NT2/D1 (cell line): ENCODE data around the gene YPEL5.

Experiments used
- DNase-seq: peaks from one replicate; pipeline ENCODE4 v3.0.0-alpha.2; 2011; ENCODE audit warnings: low read depth, low spot score
- H3K27me3 ChIP-seq: 2 replicates; pipeline ENCODE4 v1.6.0; 2011; ENCODE audit warnings: mild to moderate bottlenecking; ENCODE audit not compliant: insufficient read length, insufficient read depth
- H3K36me3 ChIP-seq: 2 replicates; pipeline ENCODE4 v1.6.1; 2011; ENCODE audit warnings: mild to moderate bottlenecking, low read length, mixed read lengths; ENCODE audit not compliant: insufficient read depth, insufficient read length
- H3K4me1 ChIP-seq: 2 replicates; pipeline ENCODE4 v1.5.1; 2011; ENCODE audit not compliant: insufficient read depth, insufficient read length
- H3K4me3 ChIP-seq: 2 replicates; pipeline ENCODE4 v1.5.1; 2011; ENCODE audit warnings: low read depth; ENCODE audit not compliant: insufficient read length
- H3K9ac ChIP-seq: 2 replicates; pipeline ENCODE4 v1.6.0; 2011; ENCODE audit warnings: low read depth; ENCODE audit not compliant: insufficient read length
- H3K9me3 ChIP-seq: 2 replicates; pipeline ENCODE4 v1.5.1; 2011; ENCODE audit warnings: mild to moderate bottlenecking, low read length; ENCODE audit not compliant: insufficient read depth
- SUZ12 ChIP-seq: IDR thresholded peaks from 2 replicates; pipeline ENCODE4 v1.6.1; 2011; ENCODE audit not compliant: insufficient read length, insufficient read depth; ENCODE audit errors: extremely low read depth
- YY1 ChIP-seq: IDR thresholded peaks from 2 replicates; pipeline ENCODE4 v1.6.1; 2011; ENCODE audit not compliant: insufficient read length, insufficient read depth
- ZNF274 ChIP-seq: IDR thresholded peaks from 2 replicates; pipeline ENCODE4 v1.6.1; 2011; ENCODE audit warnings: mild to moderate bottlenecking, low read depth, low read length

The YPEL5 gene

GRCh38 chr2:30157616-30158015 lies 10.8 kb downstream of the YPEL5 start:
- Histone ChIP-seq H3K9me3 (no peaks in the 10 kb centered on the region), H3K36me3 (peaks cover 38% of the 10 kb centered on the region), H3K4me3 (no peak overlapping the region), H3K9ac (no peak overlapping the region), H3K27me3 (no peaks in the 10 kb centered on the region), H3K4me1 (no peaks in the 10 kb centered on the region)
- no peak for TF ChIP-seq YY1
- no peak for TF ChIP-seq SUZ12
- no peak for TF ChIP-seq ZNF274
- no peak for DNase-seq

GRCh38 chr2:30159766-30160165 lies 13.0 kb downstream of the YPEL5 start:
- DNase-seq, result no peak
- no peak for TF ChIP-seq SUZ12
- no peak for TF ChIP-seq YY1
- TF ChIP-seq ZNF274, result no peak
- Histone ChIP-seq H3K36me3 (peaks cover 32% of the 10 kb centered on the region), H3K9me3 (no peaks in the 10 kb centered on the region), H3K4me3 (no peak overlapping the region), H3K27me3 (no peaks in the 10 kb centered on the region), H3K4me1 (no peaks in the 10 kb centered on the region), H3K9ac (no peak overlapping the region)

DNA sequence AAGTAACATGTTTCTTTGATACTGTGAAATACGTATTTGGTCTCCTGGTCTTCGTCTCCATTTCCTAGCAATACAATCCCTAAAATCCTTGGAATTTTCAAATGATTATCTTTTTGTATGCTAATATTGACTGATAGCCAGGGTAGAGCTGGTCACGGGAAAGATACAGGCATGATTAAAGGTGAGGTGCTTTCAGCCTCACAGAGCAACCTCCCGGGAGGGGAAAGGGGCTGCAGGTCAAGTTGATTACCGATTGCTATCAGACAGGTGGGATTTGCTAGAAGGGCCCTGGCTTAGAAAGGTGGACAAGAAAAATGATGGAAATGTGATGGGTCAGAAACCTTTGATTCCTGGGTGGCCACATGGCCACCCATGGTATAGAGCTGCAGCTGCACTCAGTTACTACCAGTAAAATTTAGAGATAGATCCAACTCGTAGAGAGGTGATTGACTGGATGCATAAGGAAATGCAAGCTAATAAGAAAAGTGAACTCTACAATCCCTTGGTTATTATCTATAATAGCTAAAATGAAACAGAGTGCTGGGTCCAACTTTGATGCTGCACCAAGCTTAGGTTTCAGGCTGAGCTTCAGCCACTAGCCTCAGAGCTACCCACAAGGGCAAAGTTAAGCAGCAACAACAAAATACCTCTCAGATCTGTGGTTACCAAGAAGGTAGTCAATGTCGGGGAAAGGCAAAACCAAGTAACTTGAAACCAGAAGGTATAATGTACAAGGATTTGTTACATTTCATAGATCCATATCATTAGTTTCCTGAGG lies 15.3 kb downstream of the YPEL5 start:
- Histone ChIP-seq H3K27me3 (no peaks in the 10 kb centered on the region), H3K4me3 (no peak overlapping the region), H3K4me1 (no peaks in the 10 kb centered on the region), H3K9ac (no peak overlapping the region), H3K9me3 (no peaks in the 10 kb centered on the region), H3K36me3 (peaks cover 27% of the 10 kb centered on the region)
- no peak for DNase-seq
- TF ChIP-seq SUZ12 (no peak), YY1 (no peak), ZNF274 (no peak)

- no peaks in the 10 kb centered on the region for H3K9me3 ChIP-seq
- no peaks in the 10 kb centered on the region for H3K27me3 ChIP-seq
- no peaks in the 10 kb centered on the region for H3K4me1 ChIP-seq
- no peak for TF ChIP-seq YY1
- TF ChIP-seq SUZ12, result no peak
- H3K9ac ChIP-seq, result no peak overlapping the region
- peaks cover 20% of the 10 kb centered on the region for H3K36me3 ChIP-seq
- DNase-seq, result no peak
- no peak overlapping the region for H3K4me3 ChIP-seq
These were observed 16.0 kb downstream of the YPEL5 start for GRCh38 chr2:30162806-30163205.

DNA sequence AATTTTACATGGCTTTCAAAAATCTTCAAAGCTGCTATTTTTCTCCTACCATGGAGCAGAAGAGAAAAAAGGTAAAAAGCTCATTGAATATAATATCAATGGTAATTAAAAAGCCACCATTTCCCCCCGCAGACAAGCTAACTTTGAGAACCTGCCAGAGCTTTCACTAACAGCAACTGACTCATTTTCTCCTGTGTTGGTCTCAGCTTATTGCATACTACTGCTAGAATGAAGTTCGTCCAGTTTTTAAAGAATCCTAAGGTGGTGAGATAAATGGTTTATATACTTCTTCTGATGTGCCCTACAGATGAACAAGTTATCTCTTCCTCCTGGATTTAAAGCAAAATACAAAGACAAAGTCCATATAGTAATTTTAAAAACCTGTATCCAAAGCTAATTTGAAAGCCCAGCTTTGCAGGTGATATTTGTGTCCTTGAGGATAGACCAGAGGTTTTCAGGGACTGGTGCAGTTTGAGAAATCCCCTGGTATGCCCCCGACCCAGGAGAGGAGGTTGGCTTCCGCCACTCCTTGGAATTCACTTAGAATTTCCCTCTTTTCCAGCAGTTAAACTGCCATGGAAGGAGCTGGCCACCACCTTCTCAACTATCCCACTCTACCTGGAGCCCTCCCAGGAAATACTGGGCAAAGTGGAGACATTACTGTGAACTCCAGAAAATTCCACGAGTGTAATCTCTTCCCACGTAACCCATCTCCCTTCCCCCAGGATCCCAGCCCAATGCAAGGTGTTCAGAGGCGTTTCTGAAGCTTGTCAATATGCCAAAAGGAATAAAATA lies 17.5 kb downstream of the YPEL5 start:
- DNase-seq, result no peak
- Histone ChIP-seq H3K27me3 (no peaks in the 10 kb centered on the region), H3K4me3 (no peak overlapping the region), H3K9me3 (no peaks in the 10 kb centered on the region), H3K36me3 (peaks cover 7% of the 10 kb centered on the region), H3K9ac (no peak overlapping the region), H3K4me1 (no peaks in the 10 kb centered on the region)
- TF ChIP-seq ZNF274 (no peak), SUZ12 (no peak), YY1 (no peak)

DNA sequence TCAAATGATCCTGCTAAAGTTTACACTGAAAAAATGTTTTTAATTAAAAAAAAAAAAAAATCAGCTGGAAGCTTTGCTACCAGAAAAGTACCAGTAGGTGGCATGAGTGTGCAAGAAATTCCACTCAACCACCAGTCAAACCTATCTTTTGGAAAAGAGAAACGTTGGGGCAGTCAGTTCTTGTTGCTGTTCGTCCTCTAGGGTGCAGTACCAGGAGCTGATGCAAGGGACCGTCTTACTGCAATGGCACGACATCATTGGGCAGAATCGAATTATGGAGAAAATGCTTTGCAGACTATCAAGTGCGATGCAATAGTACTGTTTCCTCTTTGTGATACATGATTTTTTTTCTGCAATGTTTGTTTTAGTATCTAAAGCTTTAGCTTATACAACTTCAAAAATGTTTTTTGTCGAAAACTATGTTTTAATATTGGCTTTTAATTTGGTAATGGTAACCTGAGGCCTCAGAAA lies 18.3 kb downstream of the YPEL5 start:
- H3K9me3 ChIP-seq, result no peaks in the 10 kb centered on the region
- peak; percentile 86 for DNase-seq
- no peak overlapping the region for H3K9ac ChIP-seq
- H3K36me3 ChIP-seq, result peaks cover 2% of the 10 kb centered on the region
- H3K4me1 ChIP-seq, result no peaks in the 10 kb centered on the region
- TF ChIP-seq YY1 (no peak), ZNF274 (no peak), SUZ12 (no peak)
- H3K4me3 ChIP-seq, result no peak overlapping the region
- H3K27me3 ChIP-seq, result no peaks in the 10 kb centered on the region

- DNase-seq, result no peak
- TF ChIP-seq ZNF274, result no peak
- no peak for TF ChIP-seq SUZ12
- TF ChIP-seq YY1, result no peak
- Histone ChIP-seq H3K9ac (no peak overlapping the region), H3K36me3 (no peaks in the 10 kb centered on the region), H3K4me1 (no peaks in the 10 kb centered on the region), H3K4me3 (no peak overlapping the region), H3K27me3 (no peaks in the 10 kb centered on the region), H3K9me3 (no peaks in the 10 kb centered on the region)
These were observed 18.8 kb downstream of the YPEL5 start for GRCh38 chr2:30165617-30166016.
